Gastrocnemius medialis (tissue), 4 donors: ENCODE measurements around the gene RFTN1.

Source experiments
- CTCF ChIP-seq, 5 experiments: fragments of 450-650 bp in 3 of 5; fragments of 200-600 bp in 2 of 5; sonication (generic) in 2 of 5; IDR thresholded peaks in 4 of 5; conservative IDR thresholded peaks in 1 of 5; 1 replicate in 4 of 5; 2 replicates in 1 of 5; pipeline ENCODE4 v1.5.1; 2016 to 2019; ENCODE audit warnings: antibody characterized with exemption in 5 of 5, mild to moderate bottlenecking in 3 of 5, moderate library complexity in 3 of 5
- POLR2A ChIP-seq, 2 donors: fragments of 450-650 bp; IDR thresholded peaks; one replicate each; pipeline ENCODE4 v1.6.1; 2017; ENCODE audit warnings: antibody characterized with exemption in 2 of 2, mild to moderate bottlenecking in 2 of 2, moderate library complexity in 2 of 2

DNA sequence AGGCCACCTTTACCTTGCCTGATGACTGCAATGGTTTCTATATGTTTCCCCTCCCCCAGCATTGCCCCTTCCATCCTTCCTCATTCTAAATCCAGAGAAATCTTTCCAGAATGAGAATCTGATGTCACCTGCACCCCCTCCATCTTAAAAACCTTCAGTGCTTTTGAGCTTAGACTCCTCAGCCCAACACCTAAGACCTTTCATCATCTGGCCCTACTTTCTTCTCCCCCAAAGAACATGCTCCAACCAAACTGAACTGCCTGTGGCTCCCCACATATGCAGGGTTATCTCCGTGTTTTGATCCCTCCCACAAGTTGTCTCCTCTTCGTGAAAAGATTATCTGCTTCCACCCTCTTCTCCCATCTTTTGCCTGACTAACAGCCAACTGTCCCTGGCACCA lies 27.3 kb downstream of the RFTN1 start:
- TF ChIP-seq CTCF (IDR thresholded peaks at IDR 0.05 in 4 of 5, conservative IDR thresholded peaks at IDR 0.05 in 1 of 5) (no peak), POLR2A (IDR thresholded peaks at IDR 0.05) (no peak)
